Measurements from ENCODE around the gene KIAA1671.

GRCh38 chr22:25085156-25085555 is 132.6 kb downstream of the KIAA1671 start:
- TF ChIP-seq POLR2A (IDR thresholded peaks at IDR 0.05) (no peak), CTCF (IDR thresholded peaks at IDR 0.05 in 4 of 5, conservative IDR thresholded peaks at IDR 0.05 in 1 of 5) (no peak)
